Spleen (tissue), 11 donors: ENCODE data around the gene PRPS1L1. TPM values are rescaled to one million over a fixed set of nuclear protein-coding genes. Genes with fewer than 3 reads are reported as not detected.

Experiments
- DNase-seq: peaks from one replicate; pipeline ENCODE4 v3.0.0-alpha.2; 2020
- H3K27ac ChIP-seq, 8 donors: fragments of 200-600 bp; sonication (generic) in 7 of 8; 1 replicate in 4 of 8; 2 replicates in 4 of 8; pipeline versions ENCODE4 v1.5.0 to v1.8.0; 2016 to 2021; ENCODE audit warnings: inconsistent platforms in 4 of 8, mild to moderate bottlenecking in 4 of 8, moderate library complexity in 1 of 8
- H3K27me3 ChIP-seq, 7 donors: fragments of 200-600 bp; sonication (generic) in 6 of 7; replicated peaks in 1 of 7; 1 replicate in 4 of 7; 2 replicates in 3 of 7; pipeline versions ENCODE4 v1.5.0 to v1.8.0; 2016 to 2021; ENCODE audit warnings: inconsistent platforms in 3 of 7, mild to moderate bottlenecking in 1 of 7
- H3K36me3 ChIP-seq, 6 donors: fragments of 200-600 bp; sonication (generic) in 5 of 6; 1 replicate in 4 of 6; 2 replicates in 2 of 6; pipeline versions ENCODE4 v1.5.0 to v1.8.0; 2016 to 2021; ENCODE audit warnings: inconsistent platforms in 2 of 6
- H3K4me1 ChIP-seq, 6 donors: fragments of 200-600 bp; sonication (generic) in 5 of 6; 1 replicate in 3 of 6; 2 replicates in 3 of 6; pipeline versions ENCODE4 v1.5.0 to v1.8.0; 2016 to 2021; ENCODE audit warnings: inconsistent platforms in 3 of 6
- H3K4me3 ChIP-seq, 8 donors: fragments of 200-600 bp; sonication (generic) in 7 of 8; 1 replicate in 4 of 8; 2 replicates in 4 of 8; pipeline versions ENCODE4 v1.5.0 to v1.8.0; 2016 to 2021; ENCODE audit warnings: inconsistent platforms in 4 of 8, mild to moderate bottlenecking in 4 of 8, moderate library complexity in 2 of 8
- H3K9me3 ChIP-seq, 8 donors: fragments of 200-600 bp; sonication (generic) in 7 of 8; 1 replicate in 4 of 8; 2 replicates in 4 of 8; pipeline versions ENCODE4 v1.5.0 to v1.8.0; 2016 to 2021; ENCODE audit warnings: inconsistent platforms in 4 of 8
- POLR2A ChIP-seq, 3 donors: fragments of 450-650 bp; IDR thresholded peaks; one replicate each; pipeline ENCODE4 v1.5.1; 2017; ENCODE audit warnings: antibody characterized with exemption in 3 of 3, mild to moderate bottlenecking in 1 of 3
- POLR2AphosphoS5 ChIP-seq, 3 donors: sonication (generic); formaldehyde crosslinking; IDR thresholded peaks; one replicate each; pipeline ENCODE4 v1.5.1; 2017; ENCODE audit warnings: antibody characterized with exemption in 3 of 3
- WGBS, 5 donors: extraction: QIAGEN DNeasy Blood & Tissue Kit in 3 of 5; methylation state at CpG; one replicate each; pipeline versions ENCODE4 v1.1.5 to v1.1.7; 2013 to 2018; 5-methylcytosine and 5-hydroxymethylcytosine counted together
- intact Hi-C: fragments of 100-400 bp; cut with DNase I; formaldehyde crosslinking; loops from one replicate; pipeline ENCODE4 v1.15.0; 2023; ENCODE audit warnings: low total_unique reads
- polyA plus RNA-seq, 3 donors: library from polyadenylated mRNA; stranded (reverse); fragments of 200-250 nt; gene quantifications; one replicate each; pipeline ENCODE4 v1.2.1, GENCODE V29; 2013
- total RNA-seq, 7 donors: library from RNA; depleted of rRNA in 3 of 7; stranded (reverse); fragments of >200 nt in 3 of 7; fragmentation: NEBNext Ultra II Directional in 4 of 7; extraction: Animal tissue kit (Norgen Biotek cat#: 25700) in 4 of 7; gene quantifications; one replicate each; pipeline versions ENCODE4 v1.1.0 to v1.2.1, GENCODE V29; 2016 to 2021
- TF ChIP-seq, protein P1 (sequence below), 11 experiments: fragments of 200-600 bp in 7 of 11; fragments of 450-650 bp in 4 of 11; sonication (generic) in 4 of 11; IDR thresholded peaks in 8 of 11; conservative IDR thresholded peaks in 3 of 11; 1 replicate in 7 of 11; 2 replicates in 4 of 11; pipeline versions ENCODE4 v1.4.0 to v1.8.0; 2016 to 2021; ENCODE audit warnings: antibody characterized with exemption in 11 of 11, inconsistent platforms in 4 of 11, mild to moderate bottlenecking in 1 of 11
- donor health status: healthy with polysubstance abuse.
- donor health status: DM: no; HTN: no; CAD: no; lungs with moderate emphysema.
- donor health status: DM: no; HTN: no; CAD: no.
- donor health status: Bipolar disorder and iron deficiency.
- donor health status: healthy.
- donor health status: DM: no; HTN: no; CAD: no.
- donor health status: DM: yes; HTN: yes; CAD: no.

The PRPS1L1 gene
- total and polyA plus RNA-seq, 10 donors: not detected

DNA sequence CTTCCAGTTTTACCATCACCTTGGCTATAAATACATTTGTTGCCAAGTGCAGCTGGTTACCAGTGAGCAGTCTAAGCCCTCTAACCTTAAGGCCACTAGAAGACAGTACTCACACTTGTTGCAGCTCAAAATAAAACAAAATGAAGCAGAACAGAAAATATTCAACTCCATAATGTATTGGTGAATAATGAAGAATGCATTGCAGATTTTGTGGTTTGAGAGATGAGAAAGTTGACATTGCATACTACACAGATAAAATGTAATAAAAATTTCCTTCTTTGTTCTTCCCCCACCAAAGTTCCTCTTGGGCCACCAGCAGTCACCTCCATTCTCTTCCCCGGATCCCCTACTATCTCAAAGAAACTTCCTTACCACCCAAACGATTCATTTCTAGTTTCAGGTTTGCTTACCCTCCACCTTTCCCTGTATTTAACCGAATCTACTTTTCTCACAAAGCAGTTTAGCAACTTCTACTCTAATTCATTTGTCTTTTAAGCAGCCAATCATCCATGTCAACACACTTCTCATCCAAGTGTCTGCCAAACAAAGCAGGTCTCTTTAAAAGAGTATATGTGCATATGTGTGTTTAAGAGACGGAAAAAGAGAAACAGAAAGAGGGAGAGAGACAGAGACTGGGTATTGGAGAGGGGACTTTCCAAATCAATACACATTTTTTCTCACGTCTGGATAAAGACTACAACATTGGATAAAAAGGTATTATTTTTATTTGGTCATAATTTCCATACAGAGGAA, 35.7 kb upstream of the PRPS1L1 start:
- H3K4me1 ChIP-seq: no peaks in the 10 kb centered on the region
- H3K36me3 ChIP-seq: no peaks in the 10 kb centered on the region
- no peaks in the 10 kb centered on the region for H3K9me3 ChIP-seq
- no peaks in the 10 kb centered on the region for H3K27me3 ChIP-seq
- H3K27ac ChIP-seq: no peak overlapping the region
- no peak overlapping the region for H3K4me3 ChIP-seq
- intact Hi-C loops: no loop called here
- no peak for TF ChIP-seq POLR2AphosphoS5 (IDR thresholded peaks at IDR 0.05)
- no peak for TF ChIP-seq POLR2A (IDR thresholded peaks at IDR 0.05)
- TF ChIP-seq, protein P1, sequence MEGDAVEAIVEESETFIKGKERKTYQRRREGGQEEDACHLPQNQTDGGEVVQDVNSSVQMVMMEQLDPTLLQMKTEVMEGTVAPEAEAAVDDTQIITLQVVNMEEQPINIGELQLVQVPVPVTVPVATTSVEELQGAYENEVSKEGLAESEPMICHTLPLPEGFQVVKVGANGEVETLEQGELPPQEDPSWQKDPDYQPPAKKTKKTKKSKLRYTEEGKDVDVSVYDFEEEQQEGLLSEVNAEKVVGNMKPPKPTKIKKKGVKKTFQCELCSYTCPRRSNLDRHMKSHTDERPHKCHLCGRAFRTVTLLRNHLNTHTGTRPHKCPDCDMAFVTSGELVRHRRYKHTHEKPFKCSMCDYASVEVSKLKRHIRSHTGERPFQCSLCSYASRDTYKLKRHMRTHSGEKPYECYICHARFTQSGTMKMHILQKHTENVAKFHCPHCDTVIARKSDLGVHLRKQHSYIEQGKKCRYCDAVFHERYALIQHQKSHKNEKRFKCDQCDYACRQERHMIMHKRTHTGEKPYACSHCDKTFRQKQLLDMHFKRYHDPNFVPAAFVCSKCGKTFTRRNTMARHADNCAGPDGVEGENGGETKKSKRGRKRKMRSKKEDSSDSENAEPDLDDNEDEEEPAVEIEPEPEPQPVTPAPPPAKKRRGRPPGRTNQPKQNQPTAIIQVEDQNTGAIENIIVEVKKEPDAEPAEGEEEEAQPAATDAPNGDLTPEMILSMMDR (IDR thresholded peaks at IDR 0.05 in 8 of 11, conservative IDR thresholded peaks at IDR 0.05 in 3 of 11): no peak
- no peak for DNase-seq
- 74 to 82% (median 76%) methylated on average over 5 of the region's 5 CpGs for WGBS, 5 donors

DNA sequence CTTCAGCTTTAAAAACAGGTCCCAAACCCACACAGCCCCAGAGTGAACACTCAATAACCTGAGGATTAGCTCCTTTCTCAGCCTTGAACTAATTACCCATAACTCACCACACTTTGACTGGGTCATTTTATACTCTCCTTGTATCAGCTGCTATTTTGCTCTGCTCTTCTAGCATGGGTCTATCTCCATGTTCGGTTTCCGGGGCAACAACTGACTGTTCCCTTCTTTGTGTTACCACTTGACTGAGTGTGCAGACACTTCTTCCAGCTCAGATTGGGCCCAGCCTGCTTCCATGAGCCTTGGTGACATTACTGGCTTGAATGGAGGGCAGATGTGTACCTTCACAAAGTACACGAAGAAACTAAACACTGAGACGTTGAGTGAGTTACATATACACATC, 31.5 kb upstream of the PRPS1L1 start:
- no peaks in the 10 kb centered on the region for H3K9me3 ChIP-seq
- H3K4me1 ChIP-seq: no peaks in the 10 kb centered on the region
- H3K27ac ChIP-seq: no peak overlapping the region
- 93 to 97% (median 97%) methylated on average over 4 of the region's 4 CpGs for WGBS, 5 donors
- intact Hi-C loops: no loop called here
- H3K27me3 ChIP-seq: no peaks in the 10 kb centered on the region
- no peaks in the 10 kb centered on the region for H3K36me3 ChIP-seq
- no peak overlapping the region for H3K4me3 ChIP-seq
- no peak for DNase-seq
- TF ChIP-seq, protein P1 (IDR thresholded peaks at IDR 0.05 in 8 of 11, conservative IDR thresholded peaks at IDR 0.05 in 3 of 11): no peak
- TF ChIP-seq POLR2A (IDR thresholded peaks at IDR 0.05) (no peak), POLR2AphosphoS5 (IDR thresholded peaks at IDR 0.05) (no peak)

DNA sequence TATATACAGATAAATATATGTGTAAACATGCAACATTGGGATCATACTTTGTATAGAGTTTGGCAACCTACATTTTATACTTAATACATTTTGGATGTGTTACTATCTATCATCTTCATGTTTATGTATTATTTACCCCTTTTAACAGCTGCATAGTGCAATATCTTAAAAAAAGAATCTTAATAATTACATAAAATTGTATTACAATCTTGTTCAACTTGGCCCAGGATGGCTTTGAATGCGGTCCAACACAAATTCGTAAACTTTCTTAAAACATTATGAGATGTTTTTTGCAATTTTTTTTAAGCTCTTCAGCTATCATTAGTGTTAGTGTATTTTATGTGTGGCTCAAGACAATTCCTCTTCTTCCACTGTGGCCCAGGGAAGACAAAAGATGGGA, 26.3 kb upstream of the PRPS1L1 start:
- 90 to 98% (median 94%) methylated on average over 2 of the region's 2 CpGs for WGBS, 5 donors
- intact Hi-C loops: no loop called here
- Histone ChIP-seq H3K27me3 (no peaks in the 10 kb centered on the region), H3K4me1 (no peaks in the 10 kb centered on the region), H3K36me3 (no peaks in the 10 kb centered on the region), H3K4me3 (no peak overlapping the region), H3K9me3 (no peaks in the 10 kb centered on the region), H3K27ac (no peak overlapping the region)
- TF ChIP-seq, protein P1 (IDR thresholded peaks at IDR 0.05 in 8 of 11, conservative IDR thresholded peaks at IDR 0.05 in 3 of 11): no peak
- TF ChIP-seq POLR2A (IDR thresholded peaks at IDR 0.05): no peak
- TF ChIP-seq POLR2AphosphoS5 (IDR thresholded peaks at IDR 0.05): no peak
- DNase-seq: no peak

DNA sequence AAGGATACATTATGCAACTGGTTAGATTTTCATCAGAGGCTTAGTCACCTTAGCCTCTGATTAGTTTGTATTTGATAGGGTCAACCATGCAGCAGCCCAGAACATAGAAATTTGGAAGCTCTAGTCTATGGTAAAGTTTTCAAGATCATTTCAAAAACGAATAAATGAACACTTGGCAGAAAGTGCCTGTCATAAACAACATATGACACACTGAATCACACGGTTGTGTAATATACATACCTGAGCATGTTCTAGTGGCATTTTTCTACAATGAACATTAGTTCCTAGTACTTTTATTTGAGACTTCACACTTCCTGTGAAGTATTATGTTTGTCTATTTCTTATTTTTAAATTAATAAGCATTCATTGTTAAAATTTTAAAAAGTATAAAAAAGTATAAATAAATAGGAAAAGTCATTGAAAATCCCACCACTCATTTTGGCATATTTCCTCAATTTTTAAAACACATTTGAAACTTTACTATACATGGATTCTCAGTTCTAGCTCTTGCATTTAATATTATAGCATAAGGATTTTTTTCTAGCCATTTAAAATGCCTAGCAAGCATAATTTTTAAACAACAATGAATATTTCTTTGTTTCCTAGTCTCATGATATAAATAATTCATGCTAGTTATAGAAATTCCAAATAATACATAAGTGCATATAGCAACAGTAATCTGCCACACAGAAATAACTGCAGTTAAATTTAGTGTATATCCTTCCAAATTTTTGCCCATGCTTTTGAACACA, 25.7 kb upstream of the PRPS1L1 start:
- Histone ChIP-seq H3K36me3 (no peaks in the 10 kb centered on the region), H3K27me3 (no peaks in the 10 kb centered on the region), H3K4me1 (no peaks in the 10 kb centered on the region), H3K9me3 (no peaks in the 10 kb centered on the region), H3K4me3 (no peak overlapping the region), H3K27ac (no peak overlapping the region)
- 61 to 71% (median 65%) methylated on average over 2 of the region's 2 CpGs for WGBS, 5 donors
- DNase-seq: no peak
- TF ChIP-seq POLR2AphosphoS5 (IDR thresholded peaks at IDR 0.05) (no peak), POLR2A (IDR thresholded peaks at IDR 0.05) (no peak)
- TF ChIP-seq, protein P1 (IDR thresholded peaks at IDR 0.05 in 8 of 11, conservative IDR thresholded peaks at IDR 0.05 in 3 of 11): no peak
- intact Hi-C loops: no loop called here
